AG04450 (cell line): ENCODE measurements around the gene LSP1. TPM values are rescaled to one million over a fixed set of nuclear protein-coding genes. Genes with fewer than 3 reads are reported as not detected.

ENCODE experiments used
- CTCF ChIA-PET: fragments of 300-600, 350-600 bp; formaldehyde crosslinking; extraction: SDS; loops from one replicate; lab custom pipeline; 2022; ENCODE audit warnings: antibody characterized with exemption, inconsistent platforms; lab: Charles Lee
- POLR2A ChIA-PET: fragments of 350-600 bp; formaldehyde crosslinking; extraction: SDS; loops from one replicate; lab custom pipeline; 2021; ENCODE audit warnings: antibody characterized with exemption, inconsistent platforms; lab: Yijun Ruan, JAX
- DNase-seq: peaks from one replicate; pipeline ENCODE4 v3.0.0-alpha.2; 2011; ENCODE audit warnings: low read depth, low spot score
- H3K27ac ChIP-seq: one replicate; pipeline ENCODE4 v1.5.1; 2012; ENCODE audit warnings: low read depth, low read length, control low read depth
- H3K27me3 ChIP-seq: one replicate; pipeline ENCODE4 v1.6.0; 2012; ENCODE audit warnings: low read length; ENCODE audit not compliant: control insufficient read depth, insufficient read depth
- H3K4me3 ChIP-seq: 2 replicates; pipeline ENCODE4 v1.5.1; 2011; ENCODE audit warnings: mild to moderate bottlenecking, low read depth, low read length, control low read depth
- H3K9me3 ChIP-seq: 2 replicates; pipeline ENCODE4 v1.5.1; 2012; ENCODE audit warnings: low read length; ENCODE audit not compliant: control insufficient read depth, insufficient read depth
- polyA plus RNA-seq: library from polyadenylated mRNA; depleted of rRNA; stranded (reverse); fragments of >200 nt; gene quantifications from 2 replicates; pipeline ENCODE4 v1.2.3, GENCODE V29; 2011
- TF ChIP-seq, protein P1 (sequence below): IDR thresholded peaks from 2 replicates; pipeline ENCODE4 v1.5.1; 2011; ENCODE audit warnings: low read depth, low read length, control low read depth, inconsistent platforms

The LSP1 gene
- polyA plus RNA-seq, 1 experiment, result not detected

DNA sequence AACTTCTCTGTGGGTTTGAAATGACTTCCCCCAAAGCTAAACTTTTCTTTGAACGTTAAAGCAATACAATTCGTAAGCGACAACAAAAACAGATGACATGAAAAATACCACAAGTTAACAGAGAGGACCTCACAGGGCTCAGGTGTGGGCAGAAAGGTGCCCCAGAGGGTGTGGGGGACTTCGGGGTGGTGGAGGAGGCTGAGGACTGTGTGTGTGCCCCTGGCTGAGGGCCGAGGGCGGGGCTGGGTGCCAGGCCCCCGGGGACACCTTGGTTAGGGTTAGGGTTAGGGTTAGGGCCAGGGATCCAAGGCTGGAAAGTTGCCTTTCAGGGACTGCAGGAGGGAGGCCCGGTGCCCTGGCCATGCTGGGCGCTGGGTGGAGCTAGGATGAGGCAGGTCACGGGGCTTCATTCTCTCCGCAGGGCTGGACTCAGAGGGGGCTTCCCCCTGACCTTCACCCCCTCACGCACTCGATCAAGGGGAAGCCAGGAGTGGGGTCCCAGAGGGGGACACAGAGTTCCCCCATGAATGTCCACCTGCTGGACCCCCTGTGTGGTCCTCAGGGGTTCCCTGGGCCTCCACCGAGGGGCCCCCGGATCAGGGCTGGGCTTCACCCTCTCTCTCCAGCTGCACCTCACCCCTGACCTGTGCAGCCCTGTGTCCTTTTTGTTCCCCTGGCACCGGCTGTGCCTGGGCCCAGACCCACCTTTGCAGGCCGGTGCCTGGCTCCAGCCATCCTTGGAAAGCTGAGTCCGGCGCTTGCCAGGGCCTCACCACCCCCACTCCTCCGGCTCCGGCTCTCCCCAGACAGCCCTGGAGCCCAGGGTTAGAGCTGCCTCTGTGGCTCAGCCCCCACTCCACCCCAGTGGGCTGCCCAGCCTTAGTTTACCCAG, 7.1 kb upstream of the LSP1 start:
- peaks cover 22% of the 10 kb centered on the region for H3K27me3 ChIP-seq
- no peaks in the 10 kb centered on the region; the same call in 1 of the 2 replicates for H3K9me3 ChIP-seq
- no peak for DNase-seq
- ChIA-PET CTCF (interaction anchor here (0.9 kb wide), 1 partner anchor 14 kb away, joined by 6 read pairs; no protein-coding TSS in a partner anchor), POLR2A (no interaction called here)
- no peak overlapping the region for H3K4me3 ChIP-seq
- H3K27ac ChIP-seq, result no peak overlapping the region
- TF ChIP-seq, protein P1, sequence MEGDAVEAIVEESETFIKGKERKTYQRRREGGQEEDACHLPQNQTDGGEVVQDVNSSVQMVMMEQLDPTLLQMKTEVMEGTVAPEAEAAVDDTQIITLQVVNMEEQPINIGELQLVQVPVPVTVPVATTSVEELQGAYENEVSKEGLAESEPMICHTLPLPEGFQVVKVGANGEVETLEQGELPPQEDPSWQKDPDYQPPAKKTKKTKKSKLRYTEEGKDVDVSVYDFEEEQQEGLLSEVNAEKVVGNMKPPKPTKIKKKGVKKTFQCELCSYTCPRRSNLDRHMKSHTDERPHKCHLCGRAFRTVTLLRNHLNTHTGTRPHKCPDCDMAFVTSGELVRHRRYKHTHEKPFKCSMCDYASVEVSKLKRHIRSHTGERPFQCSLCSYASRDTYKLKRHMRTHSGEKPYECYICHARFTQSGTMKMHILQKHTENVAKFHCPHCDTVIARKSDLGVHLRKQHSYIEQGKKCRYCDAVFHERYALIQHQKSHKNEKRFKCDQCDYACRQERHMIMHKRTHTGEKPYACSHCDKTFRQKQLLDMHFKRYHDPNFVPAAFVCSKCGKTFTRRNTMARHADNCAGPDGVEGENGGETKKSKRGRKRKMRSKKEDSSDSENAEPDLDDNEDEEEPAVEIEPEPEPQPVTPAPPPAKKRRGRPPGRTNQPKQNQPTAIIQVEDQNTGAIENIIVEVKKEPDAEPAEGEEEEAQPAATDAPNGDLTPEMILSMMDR, result no peak

DNA sequence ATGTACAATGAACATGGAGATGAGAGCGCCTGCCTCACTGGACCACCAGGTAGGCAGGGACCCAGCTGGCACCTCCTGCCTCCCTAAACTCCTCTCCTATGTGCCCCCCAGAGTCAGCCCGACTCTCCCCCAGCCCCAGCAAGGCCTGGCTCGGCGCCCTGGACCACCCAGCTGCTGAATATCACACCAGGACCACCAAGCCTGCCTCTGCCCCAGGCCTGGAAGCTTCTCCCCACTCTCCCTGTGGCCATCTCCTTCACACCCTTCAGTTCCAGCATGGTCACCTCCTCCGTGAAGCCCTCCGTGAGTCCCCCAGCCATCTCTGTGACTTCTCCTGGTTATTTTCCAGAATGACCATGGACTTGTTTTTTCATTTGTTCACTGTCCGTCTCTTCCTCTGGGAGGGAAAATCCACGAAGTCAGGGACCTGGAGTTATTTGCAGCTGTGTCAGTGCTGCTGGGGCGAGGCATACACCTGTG, 6.4 kb upstream of the LSP1 start:
- Histone ChIP-seq H3K9me3 (no peaks in the 10 kb centered on the region; the same call in 1 of the 2 replicates), H3K27me3 (peaks cover 24% of the 10 kb centered on the region), H3K4me3 (no peak overlapping the region), H3K27ac (no peak overlapping the region)
- ChIA-PET CTCF (no interaction called here), POLR2A (no interaction called here)
- DNase-seq, result no peak
- TF ChIP-seq, protein P1, result no peak

DNA sequence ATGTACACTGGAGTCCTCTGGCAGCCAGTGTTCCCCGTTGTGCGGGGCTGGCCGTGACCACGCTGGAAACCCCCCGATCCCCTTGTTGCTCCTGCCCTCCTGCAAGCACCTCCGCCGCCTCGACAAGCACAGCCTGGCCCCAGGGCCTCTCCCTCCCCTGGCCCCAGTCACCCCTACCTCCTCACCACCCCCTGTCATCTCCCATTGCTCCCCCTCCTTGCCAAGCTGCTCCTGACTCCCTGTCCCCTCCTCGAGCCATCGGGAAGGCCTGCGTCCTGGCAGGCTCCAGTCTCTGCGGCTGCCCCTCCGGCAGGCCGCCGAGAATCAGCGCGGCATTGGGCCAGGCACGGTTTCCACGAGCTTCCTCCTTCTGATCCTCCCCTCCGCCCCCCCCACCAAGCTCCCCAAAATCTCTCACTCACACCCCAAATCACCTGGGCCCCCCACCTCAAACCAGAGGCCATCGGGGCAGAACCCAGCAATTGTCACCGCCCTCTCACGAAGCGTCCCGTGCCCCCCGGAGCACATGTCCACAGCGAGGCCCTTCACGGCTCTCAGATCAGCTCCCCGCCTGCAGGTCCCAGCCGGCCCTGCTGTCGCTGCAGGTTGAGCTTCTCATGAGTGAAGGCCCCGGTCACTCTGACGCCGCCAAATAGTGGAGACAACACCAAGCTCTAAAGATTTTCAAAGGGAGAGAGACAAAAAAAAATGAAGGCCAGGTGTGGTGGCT, 5.7 kb upstream of the LSP1 start:
- Histone ChIP-seq H3K4me3 (no peak overlapping the region), H3K27ac (no peak overlapping the region), H3K27me3 (peaks cover 24% of the 10 kb centered on the region), H3K9me3 (no peaks in the 10 kb centered on the region; the same call in 1 of the 2 replicates)
- ChIA-PET POLR2A (no interaction called here), CTCF (interaction anchor here (0.6 to 1.8 kb wide), 4 partner anchors 14 to 304 kb away, joined by 3 to 4 read pairs (median 4); no protein-coding TSS in a partner anchor)
- no peak for DNase-seq
- TF ChIP-seq, protein P1, result no peak

DNA sequence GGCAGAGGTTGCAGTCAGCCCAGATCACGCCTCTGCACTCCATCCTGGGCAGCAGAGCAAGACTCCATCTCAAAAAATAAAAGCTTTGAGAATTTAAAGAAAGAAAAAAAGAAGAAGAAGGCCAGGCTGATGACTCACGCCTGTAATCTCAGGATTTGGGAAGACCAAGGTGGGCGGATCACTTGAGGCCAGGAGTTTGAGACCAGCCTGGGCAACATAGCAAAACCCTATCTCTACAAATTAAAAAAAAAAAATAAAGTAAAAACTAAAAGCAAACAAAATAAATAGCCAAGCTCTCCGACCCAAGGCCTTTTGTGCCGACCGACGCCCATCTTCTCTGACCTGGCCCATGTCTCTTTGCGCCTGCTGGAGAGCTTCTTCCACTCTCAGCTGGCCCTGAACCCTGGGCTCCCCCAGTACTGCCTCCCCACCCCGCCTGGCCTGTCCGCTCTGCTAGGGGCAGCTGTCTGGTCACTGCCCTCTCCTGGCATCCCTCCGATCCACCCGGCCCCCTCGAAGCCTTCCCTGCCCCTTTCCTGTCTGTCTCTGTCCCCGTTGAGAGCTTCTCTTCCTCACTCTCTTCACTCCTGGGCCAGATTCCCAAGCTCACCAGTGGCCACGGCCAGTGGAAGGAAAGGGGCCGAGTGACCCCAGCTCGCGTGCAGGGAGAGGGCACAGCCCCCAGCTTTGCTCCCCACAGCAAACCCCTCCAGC, 4.8 kb upstream of the LSP1 start:
- CTCF ChIA-PET, result interaction anchor here (0.9 to 1.8 kb wide), 6 partner anchors 15 to 303 kb away, joined by 3 to 6 read pairs (median 4); no protein-coding TSS in a partner anchor
- Histone ChIP-seq H3K9me3 (no peaks in the 10 kb centered on the region; the same call in 1 of the 2 replicates), H3K27me3 (peaks cover 19% of the 10 kb centered on the region), H3K27ac (no peak overlapping the region), H3K4me3 (no peak overlapping the region)
- no peak for DNase-seq
- TF ChIP-seq, protein P1, result no peak
- POLR2A ChIA-PET, result interaction anchor here (0.7 kb wide), 1 partner anchor 11 kb away, joined by 5 read pairs; no protein-coding TSS in a partner anchor
